Head of caudate nucleus (tissue), 42 donors: ENCODE data around the gene CPAMD8.
"Not testable (repeated sequence)": the region's sequence is repeated elsewhere in the genome, so short reads cannot be mapped to it uniquely, and the experiment has no call there.

ENCODE experiments used
- DNase-seq, 42 donors: peaks; one replicate each; pipeline versions ENCODE4 v3.0.0 to v3.0.0-alpha.2; 2020 to 2021; ENCODE audit warnings: mixed read lengths in 7 of 42
- intact Hi-C: fragments of 100-400 bp; cut with DNase I; formaldehyde crosslinking; loops from one replicate; pipeline ENCODE4 v1.15.0; 2022

The CPAMD8 gene

GRCh38 chr19:16889883-16890460 is 136.6 kb downstream of the CPAMD8 start:
- intact Hi-C loops: no loop called here
- no peak for DNase-seq

GRCh38 chr19:16889366-16889882 is 137.2 kb downstream of the CPAMD8 start:
- DNase-seq: no peak

GRCh38 chr19:16888629-16889365 is 137.8 kb downstream of the CPAMD8 start, which contains the start of gene F2RL3:
Gene F2RL3 (plus strand): TSS chr19:16888999. CDS start chr19:16889190, 191 bp downstream.
- intact Hi-C loops: no loop called here

More at GRCh38 chr19:16889366-16889882, 137.2 kb downstream of the CPAMD8 start:
- intact Hi-C loops: no loop called here

GRCh38 chr19:16887353-16888265 is 139.0 kb downstream of the CPAMD8 start:
- no peak for DNase-seq
- intact Hi-C loops: no loop called here

More at GRCh38 chr19:16888629-16889365, 137.8 kb downstream of the CPAMD8 start, which contains the start of gene F2RL3:
- DNase-seq: no peak

- no peak for DNase-seq
- intact Hi-C loops: no loop called here
Observed at GRCh38 chr19:16886305-16886880, 140.2 kb downstream of the CPAMD8 start.

- DNase-seq: no peak
- intact Hi-C loops: no loop called here
Observed at GRCh38 chr19:16885166-16885565, 141.4 kb downstream of the CPAMD8 start.

GRCh38 chr19:16883522-16883921 is 143.1 kb downstream of the CPAMD8 start:
- DNase-seq: no peak
- intact Hi-C loops: no loop called here

- DNase-seq: no peak
- intact Hi-C loops: no loop called here
Observed at GRCh38 chr19:16882146-16882545, 144.5 kb downstream of the CPAMD8 start.

GRCh38 chr19:16880884-16881554 is 145.6 kb downstream of the CPAMD8 start:
- no peak for DNase-seq
- intact Hi-C loops: no loop called here

- DNase-seq: no peak
- intact Hi-C loops: no loop called here
Observed at GRCh38 chr19:16878181-16878965, 148.2 kb downstream of the CPAMD8 start.

GRCh38 chr19:16877581-16877980 is 149.0 kb downstream of the CPAMD8 start:
- intact Hi-C loops: no loop called here
- DNase-seq: no peak

GRCh38 chr19:16876904-16877361 is 149.7 kb downstream of the CPAMD8 start:
- no peak for DNase-seq
- intact Hi-C loops: no loop called here

GRCh38 chr19:16875584-16876555 is 150.7 kb downstream of the CPAMD8 start:
- intact Hi-C loops: no loop called here
- DNase-seq: no peak

- DNase-seq, intact Hi-C loops: not testable (repeated sequence)
Observed at GRCh38 chr19:16874978-16875299, 151.7 kb downstream of the CPAMD8 start.

GRCh38 chr19:16874250-16874977 is 152.2 kb downstream of the CPAMD8 start:
- intact Hi-C loops: no loop called here
- DNase-seq: no peak

- no peak for DNase-seq
- intact Hi-C loops: no loop called here
Observed at GRCh38 chr19:16873594-16873993, 153.0 kb downstream of the CPAMD8 start.
